ENCODE measurements around the gene SHE.

Gene SHE

DNA sequence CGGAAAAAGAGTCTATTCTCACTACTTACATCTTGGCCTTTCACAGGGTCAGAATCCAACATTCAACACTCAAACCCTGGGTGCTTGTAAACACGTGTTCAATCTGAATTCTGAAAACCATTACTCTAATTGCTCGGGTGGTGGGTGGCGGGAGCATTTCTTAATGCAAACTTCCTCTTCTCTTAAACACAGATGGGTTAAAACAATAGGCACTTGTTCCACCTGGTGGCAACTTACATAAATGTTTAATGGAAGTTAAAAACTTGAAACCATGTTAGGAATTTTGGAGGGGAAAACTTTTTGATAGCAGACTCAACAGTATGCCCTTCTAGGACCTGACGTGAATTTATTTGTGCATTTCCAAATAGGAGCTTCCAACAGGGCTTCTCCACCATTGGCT lies 23.6 kb downstream of the SHE start:
- DNase-seq (ENCODE audit: low read depth in 2 of 2), result no peak

DNA sequence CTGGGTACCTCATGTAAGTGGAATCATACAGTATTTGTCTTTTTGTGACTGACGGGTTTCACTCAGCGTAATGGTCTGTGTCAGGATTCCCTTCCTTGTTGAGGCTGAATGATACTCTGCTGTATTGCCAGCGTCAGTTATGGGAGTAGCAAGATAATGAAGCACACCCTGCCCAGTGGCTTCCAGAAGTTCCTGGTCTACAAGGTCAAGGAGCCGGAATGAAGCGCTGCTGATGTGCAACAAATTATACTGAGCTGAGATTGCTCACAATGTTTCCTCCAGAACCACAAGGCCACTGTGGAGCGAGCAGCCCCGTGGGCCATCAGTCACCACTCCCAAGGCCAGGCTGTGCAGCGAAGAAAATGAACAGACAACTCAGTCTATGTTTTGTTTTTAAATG lies 24.2 kb downstream of the SHE start:
- DNase-seq (ENCODE audit: low read depth in 2 of 2), result no peak

- DNase-seq (ENCODE audit: low read depth in 2 of 2), result no peak
Measured at GRCh38 chr1:154476791-154477190, 25.4 kb downstream of the SHE start.

DNA sequence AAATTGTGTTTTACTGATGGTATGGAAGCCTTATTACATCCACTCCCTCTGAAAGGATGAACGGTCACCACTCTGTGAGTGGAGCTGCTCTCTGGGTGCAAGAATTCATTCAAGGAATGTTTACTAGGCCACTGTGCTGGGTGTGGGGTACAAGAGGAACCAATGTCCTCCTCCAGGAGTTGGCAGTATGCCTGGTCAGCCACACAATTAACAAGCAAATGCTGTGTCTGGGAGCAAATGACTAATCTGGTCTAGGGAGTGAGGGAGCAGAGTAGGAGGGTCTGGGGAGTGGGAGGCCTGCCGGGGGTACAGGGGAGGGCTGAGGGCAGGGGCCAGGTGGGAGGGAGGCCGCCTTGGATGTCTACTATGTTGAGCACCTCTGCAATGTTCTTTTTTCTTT lies 27.4 kb downstream of the SHE start:
- no peak for DNase-seq (ENCODE audit: low read depth in 2 of 2)

DNA sequence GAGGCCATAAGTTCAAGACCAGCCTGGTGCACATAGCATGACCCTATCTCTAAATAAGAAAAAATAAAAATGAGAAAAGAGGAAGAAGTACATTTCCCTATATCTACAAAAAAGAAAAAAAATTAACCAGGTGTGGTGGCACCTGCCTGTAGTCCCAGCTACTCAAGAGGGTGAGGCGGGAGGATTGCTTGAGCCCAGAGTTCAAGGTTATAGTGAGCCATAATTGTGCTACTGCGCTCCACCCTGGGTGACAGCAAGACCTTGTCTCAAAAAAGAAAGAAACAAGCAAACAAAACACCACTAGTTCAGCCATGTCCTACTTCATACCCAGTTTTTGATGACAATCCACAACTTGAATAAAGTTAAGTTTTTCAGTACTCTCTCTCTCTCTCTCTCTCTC lies 30.9 kb downstream of the SHE start:
- DNase-seq (ENCODE audit: low read depth in 2 of 2), result no peak

DNA sequence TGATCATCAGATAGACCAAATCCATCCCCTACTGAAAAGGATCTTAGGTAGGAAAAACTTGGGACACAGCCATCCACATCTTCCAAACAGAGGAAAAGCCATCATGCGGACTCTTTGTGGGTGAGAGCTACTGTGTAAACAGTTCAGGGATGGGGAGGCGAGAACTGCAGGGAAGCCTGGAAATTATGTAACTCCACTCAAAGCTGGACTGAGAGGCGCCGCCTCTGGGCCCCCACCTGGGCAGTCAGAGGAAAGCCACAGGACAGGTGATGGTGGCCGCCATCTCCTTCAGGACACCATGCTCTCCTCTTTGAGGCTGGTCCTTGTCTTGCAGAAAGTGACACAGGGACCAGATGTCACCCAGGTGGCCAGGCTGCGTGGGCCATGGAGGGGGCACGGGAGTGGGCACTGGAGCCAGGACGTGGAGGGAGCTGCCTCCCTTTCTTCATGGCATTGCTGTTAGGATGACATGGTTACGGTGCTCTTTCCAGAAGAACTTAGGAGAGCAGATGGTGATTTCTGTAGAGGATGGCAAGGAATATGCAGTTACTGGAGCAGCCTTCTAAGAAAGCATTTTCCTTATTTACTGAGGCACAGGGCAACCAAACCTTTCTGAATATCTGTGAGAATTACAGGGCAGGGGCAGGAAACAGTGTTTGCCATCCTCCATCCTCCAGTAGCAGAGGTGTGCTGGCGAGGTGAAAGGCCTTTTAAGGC lies 32.2 kb downstream of the SHE start:
- no peak for DNase-seq (ENCODE audit: low read depth in 2 of 2)

DNA sequence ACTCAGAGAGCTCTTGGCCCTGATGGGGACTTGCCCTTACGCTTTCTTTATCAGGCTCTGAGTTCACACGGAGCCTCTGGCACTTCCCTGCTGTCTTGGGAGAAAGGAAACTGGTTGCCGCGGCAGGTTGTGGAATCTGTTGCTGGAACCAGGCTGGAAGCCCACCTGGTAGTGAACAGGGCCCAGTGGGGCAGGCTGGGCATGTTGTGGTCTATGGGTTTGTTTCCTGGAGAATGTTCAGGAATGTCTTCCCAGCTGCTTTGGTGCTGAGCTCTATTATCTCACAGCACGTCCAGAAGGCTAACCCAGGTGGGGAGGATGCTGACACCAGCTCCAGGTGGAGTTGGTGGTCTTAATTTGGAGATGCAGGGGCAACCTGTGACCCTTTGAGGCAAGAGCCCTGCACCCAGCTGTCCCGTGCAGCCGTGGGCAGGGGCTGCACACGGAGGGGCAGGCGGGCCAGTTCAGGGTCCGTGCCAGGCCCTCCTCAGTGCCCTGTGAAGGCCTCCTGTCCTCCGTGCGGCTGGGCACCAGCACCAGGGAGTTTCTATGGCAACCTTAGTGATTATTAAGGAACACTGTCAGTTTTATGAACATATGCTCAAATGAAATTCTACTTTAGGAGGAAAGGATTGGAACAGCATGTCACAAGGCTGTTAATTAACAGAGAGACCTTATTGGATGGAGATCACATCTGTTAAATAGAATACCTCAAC lies 33.5 kb downstream of the SHE start:
- DNase-seq (ENCODE audit: low read depth in 2 of 2), result no peak

DNA sequence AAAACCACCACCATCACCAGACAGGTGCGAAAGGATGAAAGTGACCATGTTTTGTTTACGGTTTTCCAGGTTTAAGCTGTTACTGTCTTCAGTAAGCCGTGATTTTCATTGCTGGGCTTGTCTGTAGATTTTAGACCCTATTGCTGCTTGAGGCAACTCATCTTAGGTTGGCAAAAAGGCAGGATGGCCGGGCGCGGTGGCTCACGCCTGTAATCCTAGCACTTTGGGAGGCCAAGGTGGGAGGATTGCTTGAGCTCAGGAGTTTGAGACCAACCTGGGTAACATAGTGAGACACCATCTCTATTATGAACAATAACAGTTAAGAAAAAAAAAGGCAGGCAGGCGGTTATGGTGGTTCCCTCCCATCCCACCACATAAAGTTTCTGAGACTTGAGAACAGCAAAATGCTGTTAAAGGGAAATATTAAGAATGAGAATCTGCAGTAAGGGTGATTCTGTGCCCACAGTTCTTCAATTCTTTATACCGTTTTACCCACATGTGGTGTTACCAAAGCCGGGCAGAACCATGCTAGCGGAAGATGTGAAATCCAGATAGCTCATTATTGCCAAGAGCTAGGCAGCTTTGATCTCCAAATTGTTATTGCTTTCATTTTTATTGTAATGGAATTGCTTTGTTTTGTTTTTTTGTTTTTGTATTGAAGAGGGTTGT lies 34.6 kb downstream of the SHE start:
- no peak for DNase-seq (ENCODE audit: low read depth in 2 of 2)

- DNase-seq (ENCODE audit: low read depth in 2 of 2), result no peak
Measured at GRCh38 chr1:154466921-154467417, 35.2 kb downstream of the SHE start.

DNA sequence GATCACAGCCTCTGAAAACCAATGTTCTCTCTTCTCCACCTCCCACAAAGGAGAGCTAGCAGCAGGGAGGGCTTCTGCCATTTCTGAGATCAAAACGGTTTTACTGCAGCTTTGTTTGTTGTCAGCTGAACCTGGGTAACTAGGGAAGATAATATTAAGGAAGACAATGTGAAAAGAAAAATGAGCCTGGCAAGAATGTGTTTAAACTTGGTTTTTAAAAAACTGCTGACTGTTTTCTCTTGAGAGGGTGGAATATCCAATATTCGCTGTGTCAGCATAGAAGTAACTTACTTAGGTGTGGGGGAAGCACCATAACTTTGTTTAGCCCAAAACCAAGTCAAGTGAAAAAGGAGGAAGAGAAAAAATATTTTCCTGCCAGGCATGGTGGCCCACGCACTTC lies 36.0 kb downstream of the SHE start:
- DNase-seq (ENCODE audit: low read depth in 2 of 2), result no peak

- DNase-seq (ENCODE audit: low read depth in 2 of 2), result no peak
Measured at GRCh38 chr1:154465621-154466195, 36.5 kb downstream of the SHE start.

GRCh38 chr1:154463512-154463990 lies 38.7 kb downstream of the SHE start:
- DNase-seq (ENCODE audit: low read depth in 2 of 2), result peak; percentile 20 to 30

DNA sequence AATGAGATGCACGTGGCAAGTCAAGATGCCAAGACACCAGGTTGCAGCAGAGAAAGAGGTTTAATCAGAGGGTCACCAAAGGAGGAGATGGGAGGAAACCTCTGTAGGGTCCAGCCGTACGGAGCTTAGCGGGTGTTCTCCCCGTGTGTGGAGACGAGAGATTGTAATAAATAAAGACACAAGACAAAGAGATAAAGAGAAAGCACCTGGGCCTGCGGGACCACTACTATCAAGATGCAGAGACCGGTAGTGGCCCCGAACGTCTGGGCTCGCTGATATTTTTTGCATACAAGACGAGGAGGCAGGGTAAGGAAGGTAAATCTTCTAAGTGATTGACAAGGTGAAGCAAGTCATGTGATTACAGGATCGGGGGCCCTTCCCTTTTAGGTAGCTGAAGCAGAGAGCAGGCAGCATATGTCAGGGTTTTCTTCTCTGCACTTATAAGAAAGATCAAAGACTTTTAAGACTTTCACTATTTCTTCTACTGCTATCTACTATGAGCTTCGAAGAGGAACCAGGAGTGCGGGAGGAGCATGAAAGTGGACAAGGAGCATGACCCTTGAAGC lies 41.4 kb downstream of the SHE start:
- no peak for DNase-seq (ENCODE audit: low read depth in 2 of 2)

- DNase-seq (ENCODE audit: low read depth in 2 of 2), result no peak
Measured at GRCh38 chr1:154459080-154459479, 43.1 kb downstream of the SHE start.

DNA sequence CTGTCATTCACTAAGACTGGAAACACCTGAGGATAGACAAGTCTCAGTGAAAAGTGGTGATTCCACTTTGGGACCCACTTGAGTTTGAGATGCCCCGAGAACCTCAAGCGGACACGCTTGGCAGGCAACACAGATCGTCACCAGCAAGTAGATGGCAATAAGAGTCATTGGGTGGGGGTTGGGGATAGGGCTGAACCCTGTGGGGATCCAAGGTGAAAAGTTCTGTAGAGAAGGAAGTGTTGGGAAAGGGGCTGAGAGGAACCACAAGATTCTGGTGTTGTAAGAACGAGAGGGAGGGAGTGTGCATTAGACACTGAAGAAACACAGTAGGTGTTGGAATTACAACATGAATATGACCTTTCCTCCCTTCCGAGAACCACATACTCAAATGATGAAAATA lies 45.6 kb downstream of the SHE start:
- DNase-seq (ENCODE audit: low read depth in 2 of 2), result no peak

DNA sequence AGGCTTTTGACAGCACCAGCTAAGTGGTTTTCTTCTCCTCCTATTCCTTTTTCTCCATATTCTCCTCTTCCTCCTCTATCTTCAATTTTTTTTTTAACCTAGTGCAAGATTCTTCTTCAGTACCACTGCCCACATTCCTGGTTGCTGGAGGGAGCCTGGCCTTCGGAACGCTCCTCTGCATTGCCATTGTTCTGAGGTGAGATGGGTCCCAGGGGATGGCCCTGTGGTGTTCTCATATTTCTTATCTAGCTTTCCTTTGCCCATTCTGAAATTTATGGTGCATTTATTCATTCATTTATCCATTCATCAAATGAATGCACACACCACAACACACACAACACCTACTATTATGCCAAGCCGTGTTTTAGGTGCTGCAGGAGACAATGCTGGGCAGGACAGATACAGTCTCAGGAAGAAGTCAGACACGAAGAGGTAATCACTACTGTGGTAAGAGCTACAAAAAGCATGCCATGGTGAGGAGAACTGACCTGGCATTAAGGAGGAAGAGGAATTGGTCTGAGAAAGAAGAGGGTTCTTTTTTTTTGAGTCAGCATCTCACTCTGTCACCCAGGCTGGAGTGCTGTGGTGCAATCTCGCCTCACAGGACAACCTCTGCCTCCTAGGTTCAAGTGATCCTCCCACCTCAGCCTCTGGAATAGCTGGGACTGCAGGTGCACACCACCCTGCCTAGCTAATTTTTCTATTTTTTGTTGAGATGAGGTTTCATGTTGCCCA lies 47.7 kb downstream of the SHE start:
- DNase-seq (ENCODE audit: low read depth in 2 of 2), result no peak

- no peak for DNase-seq (ENCODE audit: low read depth in 2 of 2)
Measured at GRCh38 chr1:154453574-154454352, 48.4 kb downstream of the SHE start.

DNA sequence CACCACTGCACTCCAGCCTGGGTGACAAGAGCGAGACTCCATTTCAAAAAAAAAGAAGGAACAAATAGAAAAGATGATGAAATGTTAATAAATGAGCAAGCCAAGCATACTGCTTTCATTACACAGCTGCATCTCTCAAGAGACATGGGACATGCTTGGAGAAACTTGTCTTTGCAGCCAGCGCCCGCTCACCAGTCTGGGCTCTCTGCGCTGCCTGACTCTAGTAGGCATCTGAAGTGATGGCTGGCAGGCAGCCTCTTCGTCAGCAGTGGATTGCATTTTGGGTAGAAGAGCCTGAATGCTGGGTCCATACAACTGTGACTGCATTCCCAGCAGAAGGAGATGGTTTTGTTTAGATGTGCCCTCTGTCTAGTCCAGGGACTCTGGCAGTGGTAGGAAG lies 49.1 kb downstream of the SHE start:
- no peak for DNase-seq (ENCODE audit: low read depth in 2 of 2)

GRCh38 chr1:154448331-154448811 lies 53.8 kb downstream of the SHE start:
- DNase-seq (ENCODE audit: low read depth in 2 of 2), result no peak

DNA sequence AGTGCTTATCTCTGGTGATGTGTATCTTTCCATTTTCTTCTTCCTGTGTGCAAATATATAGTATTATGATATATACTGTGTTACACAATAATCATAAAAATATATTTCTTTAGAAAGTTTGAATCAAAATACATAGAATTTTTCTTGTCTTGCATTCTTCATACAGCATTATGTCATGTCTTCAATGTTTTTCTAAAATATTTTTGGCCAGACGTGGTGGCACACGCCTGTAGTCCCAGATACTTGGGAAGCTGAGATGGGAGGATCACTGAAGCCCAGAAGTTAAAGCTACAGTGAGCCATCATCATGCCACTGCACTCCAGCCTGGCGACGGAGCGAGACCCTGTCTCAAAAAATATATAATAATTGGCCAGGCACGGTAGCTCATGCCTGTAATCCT lies 55.4 kb downstream of the SHE start:
- no peak for DNase-seq (ENCODE audit: low read depth in 2 of 2)

Measured in stimulated activated CD8-positive, alpha-beta memory T cell treated with anti-CD3 and anti-CD28 coated beads, Interleukin-2, amount 100 ng/mL, for 1 hour (primary cell).